Hematopoietic multipotent progenitor cell treated with erythropoietin and hydrocortisone succinate and interleukin-3 and kit ligand, for 6 days (in vitro differentiated cells): ENCODE data around the gene DCDC1.
A peak's percentile ranks its signal among the peaks of the same experiment; 100 is the strongest.

Experiments used
- DNase-seq: peaks from one replicate; pipeline ENCODE4 v3.0.0-alpha.2; 2015

DCDC1 gene

GRCh38 chr11:31102316-31102715 is 267.2 kb downstream of the DCDC1 start:
- DNase-seq, result no peak

GRCh38 chr11:31096191-31096805 is 273.2 kb downstream of the DCDC1 start:
- no peak for DNase-seq

- DNase-seq, result no peak
These were observed 276.9 kb downstream of the DCDC1 start for GRCh38 chr11:31092638-31093037.

GRCh38 chr11:31089117-31089516 is 280.4 kb downstream of the DCDC1 start:
- DNase-seq, result no peak

GRCh38 chr11:31069447-31070205 is 299.9 kb downstream of the DCDC1 start:
- DNase-seq, result no peak

- DNase-seq, result no peak
These were observed 308.7 kb downstream of the DCDC1 start for GRCh38 chr11:31060880-31061279.

- DNase-seq, result no peak
These were observed 310.0 kb downstream of the DCDC1 start for GRCh38 chr11:31059529-31059928.

GRCh38 chr11:31050061-31050765 is 319.3 kb downstream of the DCDC1 start:
- no peak for DNase-seq

- peak; percentile 43 for DNase-seq
These were observed 324.2 kb downstream of the DCDC1 start for GRCh38 chr11:31045335-31045734.

GRCh38 chr11:31030138-31030792 is 339.3 kb downstream of the DCDC1 start:
- no peak for DNase-seq

GRCh38 chr11:31026315-31026714 is 343.2 kb downstream of the DCDC1 start:
- no peak for DNase-seq

- no peak for DNase-seq
These were observed 347.5 kb downstream of the DCDC1 start for GRCh38 chr11:31022080-31022479.

- no peak for DNase-seq
These were observed 349.8 kb downstream of the DCDC1 start for GRCh38 chr11:31019786-31020185.

- DNase-seq, result no peak
These were observed 364.3 kb downstream of the DCDC1 start for GRCh38 chr11:31005202-31005601.

- DNase-seq, result no peak
These were observed 368.1 kb downstream of the DCDC1 start for GRCh38 chr11:31001427-31001826.

GRCh38 chr11:31000381-31000780 is 369.2 kb downstream of the DCDC1 start:
- DNase-seq, result no peak

GRCh38 chr11:30992513-30992849 is 377.1 kb downstream of the DCDC1 start:
- DNase-seq, result peak; percentile 19

GRCh38 chr11:30991802-30992512 is 377.6 kb downstream of the DCDC1 start:
- no peak for DNase-seq

GRCh38 chr11:30991376-30991775 is 378.2 kb downstream of the DCDC1 start:
- no peak for DNase-seq

GRCh38 chr11:30990625-30991296 is 378.8 kb downstream of the DCDC1 start:
- no peak for DNase-seq

- DNase-seq, result peak; percentile 12
These were observed 381.7 kb downstream of the DCDC1 start for GRCh38 chr11:30987819-30988218.

- DNase-seq, result no peak
These were observed 384.0 kb downstream of the DCDC1 start for GRCh38 chr11:30985536-30985935.
